Right atrium auricular region (tissue), 2 donors: ENCODE results near the gene LGI2. TPM values are rescaled to one million over a fixed set of nuclear protein-coding genes. Genes with fewer than 3 reads are reported as not detected.
A peak's percentile ranks its signal among the peaks of the same experiment; 100 is the strongest.

Experiments used
- DNase-seq: peaks from one replicate; pipeline ENCODE4 v3.0.0-alpha.2; 2019; ENCODE audit warnings: low spot score
- H3K27ac ChIP-seq, 2 donors: fragments of 200-600 bp; sonication (generic); 1 replicate in 1 of 2; 2 replicates in 1 of 2; pipeline ENCODE4 v1.5.1; 2016 to 2019
- H3K27me3 ChIP-seq, 2 donors: fragments of 200-600 bp; sonication (generic); one replicate each; pipeline versions ENCODE4 v1.5.1 to v1.6.0; 2017 to 2019
- H3K36me3 ChIP-seq: fragments of 200-600 bp; sonication (generic); one replicate; pipeline ENCODE4 v1.5.1; 2016
- H3K4me1 ChIP-seq, 2 donors: fragments of 200-600 bp; sonication (generic); one replicate each; pipeline versions ENCODE4 v1.5.1 to v1.6.0; 2017 to 2019
- H3K4me3 ChIP-seq, 2 donors: fragments of 200-600 bp; sonication (generic); 1 replicate in 1 of 2; 2 replicates in 1 of 2; pipeline ENCODE4 v1.5.1; 2017 to 2019; ENCODE audit warnings: mild to moderate bottlenecking in 1 of 2, moderate library complexity in 1 of 2
- H3K9me3 ChIP-seq, 2 donors: fragments of 200-600 bp; sonication (generic); one replicate each; pipeline ENCODE4 v1.5.1; 2019
- CTCF ChIP-seq, 2 donors: fragments of 200-600 bp; sonication (generic); IDR thresholded peaks; one replicate each; pipeline ENCODE4 v1.5.1; 2019; ENCODE audit warnings: antibody characterized with exemption in 2 of 2
- total RNA-seq, 2 donors: library from RNA; depleted of rRNA; stranded (reverse); fragments of >200 nt; gene quantifications; one replicate each; pipeline ENCODE4 v1.1.0, GENCODE V29; 2016

LGI2 gene
- total RNA-seq, 2 donors from 2014 or later = 1.1 to 1.9 TPM

GRCh38 chr4:25063116-25063515 lies 32.4 kb upstream of the LGI2 start:
- DNase-seq = no peak
- no peak overlapping the region for H3K4me3 ChIP-seq
- no peak for TF ChIP-seq CTCF (IDR thresholded peaks at IDR 0.05)
- no peaks in the 10 kb centered on the region for H3K36me3 ChIP-seq
- no peaks in the 10 kb centered on the region for H3K9me3 ChIP-seq
- H3K4me1 ChIP-seq = no peaks in the 10 kb centered on the region
- H3K27me3 ChIP-seq = no peaks in the 10 kb centered on the region
- no peak overlapping the region for H3K27ac ChIP-seq

- Histone ChIP-seq H3K27me3 (no peaks in the 10 kb centered on the region), H3K4me3 (no peak overlapping the region), H3K27ac (no peak overlapping the region), H3K36me3 (no peaks in the 10 kb centered on the region), H3K9me3 (no peaks in the 10 kb centered on the region), H3K4me1 (no peaks in the 10 kb centered on the region)
- TF ChIP-seq CTCF (IDR thresholded peaks at IDR 0.05) = no peak
- DNase-seq = no peak
These were observed 31.4 kb upstream of the LGI2 start for GRCh38 chr4:25062098-25062497.

GRCh38 chr4:25061602-25062001 lies 30.9 kb upstream of the LGI2 start:
- TF ChIP-seq CTCF (IDR thresholded peaks at IDR 0.05) = no peak
- H3K4me3 ChIP-seq = no peak overlapping the region
- H3K27me3 ChIP-seq = no peaks in the 10 kb centered on the region
- no peaks in the 10 kb centered on the region for H3K9me3 ChIP-seq
- DNase-seq = no peak
- no peaks in the 10 kb centered on the region for H3K36me3 ChIP-seq
- no peaks in the 10 kb centered on the region for H3K4me1 ChIP-seq
- H3K27ac ChIP-seq = peak overlapping the region in 1 of 2 donors; percentile 34

DNA sequence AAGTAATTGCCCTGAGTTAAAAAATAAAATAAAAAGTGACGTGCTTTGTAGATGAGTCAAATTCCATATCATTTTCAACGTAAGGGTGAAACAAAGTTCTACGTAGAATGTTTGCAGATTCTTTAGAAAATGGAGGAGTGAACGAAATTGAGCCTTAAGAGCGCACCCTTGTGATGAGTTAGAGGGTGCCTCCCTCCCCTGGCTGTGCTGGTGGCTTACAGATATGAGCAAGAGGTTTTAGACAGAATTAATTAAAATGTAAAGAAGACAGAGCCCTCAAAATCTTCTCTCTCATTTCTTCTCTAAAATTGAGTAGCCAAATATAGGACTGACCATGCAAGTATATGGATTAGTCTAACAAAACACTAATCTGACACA lies 30.2 kb upstream of the LGI2 start:
- DNase-seq = no peak
- no peaks in the 10 kb centered on the region for H3K4me1 ChIP-seq
- H3K9me3 ChIP-seq = no peaks in the 10 kb centered on the region
- no peaks in the 10 kb centered on the region for H3K36me3 ChIP-seq
- H3K27me3 ChIP-seq = no peaks in the 10 kb centered on the region
- H3K4me3 ChIP-seq = no peak overlapping the region
- H3K27ac ChIP-seq = peak overlapping the region; percentile 4 to 51
- no peak for TF ChIP-seq CTCF (IDR thresholded peaks at IDR 0.05)

GRCh38 chr4:25060241-25060962 lies 29.7 kb upstream of the LGI2 start:
- no peak overlapping the region for H3K4me3 ChIP-seq
- no peak for DNase-seq
- H3K27ac ChIP-seq = peak overlapping the region in 1 of 2 donors; percentile 51

More at GRCh38 chr4:25060241-25060962, 29.7 kb upstream of the LGI2 start:
- Histone ChIP-seq H3K9me3 (no peaks in the 10 kb centered on the region), H3K4me1 (no peaks in the 10 kb centered on the region), H3K27me3 (no peaks in the 10 kb centered on the region), H3K36me3 (no peaks in the 10 kb centered on the region)
- no peak for TF ChIP-seq CTCF (IDR thresholded peaks at IDR 0.05)
